Mesenchymal stem cell (in vitro differentiated cells and primary cell): ENCODE data around the gene MACROH2A1.
"Not testable (repeated sequence)": the region's sequence is repeated elsewhere in the genome, so short reads cannot be mapped to it uniquely, and the experiment has no call there.

Experiments used
- DNase-seq: peaks from one replicate; pipeline ENCODE4 v3.0.0-alpha.2; 2013
- H2AFZ ChIP-seq: one replicate; pipeline ENCODE4 v1.6.1; 2013; ENCODE audit warnings: low read depth, mild to moderate bottlenecking, control low read depth, inconsistent platforms, low read length, moderate library complexity
- H2AK5ac ChIP-seq: 2 replicates; pipeline ENCODE4 v1.6.1; 2013; ENCODE audit warnings: low read length, moderate library complexity, mild to moderate bottlenecking, inconsistent platforms; ENCODE audit not compliant: severe bottlenecking
- H2BK120ac ChIP-seq: one replicate; pipeline ENCODE4 v1.6.1; 2013; ENCODE audit warnings: low read depth, mild to moderate bottlenecking, inconsistent platforms, low read length, moderate library complexity
- H2BK12ac ChIP-seq, 2 experiments: one replicate each; pipeline ENCODE4 v1.6.1; 2013; ENCODE audit warnings: inconsistent platforms in 2 of 2, low read length in 2 of 2, mild to moderate bottlenecking in 2 of 2, moderate library complexity in 2 of 2, control low read depth in 1 of 2
- H2BK15ac ChIP-seq: one replicate; pipeline ENCODE4 v1.6.1; 2013; ENCODE audit warnings: mild to moderate bottlenecking, low read depth, inconsistent platforms; ENCODE audit not compliant: poor library complexity, severe bottlenecking
- H2BK5ac ChIP-seq: 2 replicates; pipeline ENCODE4 v1.6.1; 2013; ENCODE audit warnings: low read depth, mild to moderate bottlenecking, low read length, control low read depth, inconsistent platforms; ENCODE audit not compliant: poor library complexity, severe bottlenecking
- H3K14ac ChIP-seq, 2 experiments: one replicate each; pipeline ENCODE4 v1.6.1; 2013; ENCODE audit warnings: inconsistent platforms in 2 of 2, low read length in 2 of 2, control low read depth in 1 of 2, mild to moderate bottlenecking in 1 of 2, moderate library complexity in 1 of 2
- H3K18ac ChIP-seq, 2 experiments: one replicate each; pipeline ENCODE4 v1.6.1; 2013; ENCODE audit warnings: inconsistent platforms in 2 of 2, low read length in 2 of 2, control low read depth in 1 of 2, low read depth in 1 of 2, mild to moderate bottlenecking in 1 of 2
- H3K23ac ChIP-seq, 2 experiments: one replicate each; pipeline ENCODE4 v1.6.1; 2013; ENCODE audit warnings: inconsistent platforms in 2 of 2, low read length in 2 of 2, mild to moderate bottlenecking in 2 of 2, moderate library complexity in 2 of 2, control low read depth in 1 of 2
- H3K27ac ChIP-seq: 2 replicates; pipeline ENCODE4 v1.5.1; 2013; ENCODE audit warnings: mild to moderate bottlenecking, moderate library complexity, low read length, control low read depth, inconsistent platforms; ENCODE audit not compliant: poor library complexity, severe bottlenecking
- H3K27me3 ChIP-seq, 2 experiments: 2 replicates each; pipeline versions ENCODE4 v1.6.1 to v1.7.0; 2013; ENCODE audit warnings: low read length in 2 of 2, mild to moderate bottlenecking in 2 of 2, moderate library complexity in 2 of 2, control low read depth in 1 of 2, inconsistent platforms in 1 of 2; ENCODE audit not compliant: control insufficient read depth in 1 of 2, insufficient read depth in 1 of 2
- H3K36me3 ChIP-seq, 2 experiments: 2 replicates each; pipeline versions ENCODE4 v1.6.1 to v1.7.0; 2013; ENCODE audit warnings: low read length in 2 of 2, control low read depth in 1 of 2, inconsistent platforms in 1 of 2, low read depth in 1 of 2, mild to moderate bottlenecking in 1 of 2; ENCODE audit not compliant: insufficient read depth in 2 of 2, control insufficient read depth in 1 of 2
- H3K4ac ChIP-seq, 2 experiments: one replicate each; pipeline ENCODE4 v1.6.1; 2013; ENCODE audit warnings: inconsistent platforms in 2 of 2, low read length in 2 of 2, mild to moderate bottlenecking in 2 of 2, moderate library complexity in 2 of 2, control low read depth in 1 of 2, low read depth in 1 of 2
- H3K4me1 ChIP-seq: 2 replicates; pipeline ENCODE4 v1.6.1; 2013; ENCODE audit warnings: low read depth, low read length, control low read depth; ENCODE audit not compliant: control insufficient read depth, insufficient read depth
- H3K4me2 ChIP-seq: 2 replicates; pipeline ENCODE4 v1.6.1; 2013; ENCODE audit warnings: low read length, mild to moderate bottlenecking, inconsistent platforms; ENCODE audit not compliant: poor library complexity, severe bottlenecking
- H3K4me3 ChIP-seq, 2 experiments: 2 replicates each; pipeline versions ENCODE4 v1.5.1 to v1.7.0; 2013; ENCODE audit warnings: low read length in 2 of 2, mild to moderate bottlenecking in 2 of 2, control low read depth in 1 of 2, low read depth in 1 of 2; ENCODE audit not compliant: insufficient read depth in 1 of 2
- H3K79me1 ChIP-seq: replicated peaks from 2 replicates; pipeline ENCODE4 v1.6.1; 2013; ENCODE audit warnings: mild to moderate bottlenecking, control low read depth, low read length, inconsistent platforms; ENCODE audit not compliant: poor library complexity, severe bottlenecking
- H3K9ac ChIP-seq: 2 replicates; pipeline ENCODE4 v1.7.0; 2013; ENCODE audit warnings: mild to moderate bottlenecking, low read length, moderate library complexity
- H3K9me3 ChIP-seq: 2 replicates; pipeline ENCODE4 v1.7.0; 2013; ENCODE audit warnings: mild to moderate bottlenecking, low read length; ENCODE audit not compliant: control insufficient read depth
- H4K8ac ChIP-seq: one replicate; pipeline ENCODE4 v1.6.1; 2013; ENCODE audit warnings: inconsistent platforms, mild to moderate bottlenecking, low read length, moderate library complexity
- H4K91ac ChIP-seq: one replicate; pipeline ENCODE4 v1.6.1; 2013; ENCODE audit warnings: mild to moderate bottlenecking, low read length, inconsistent platforms
- WGBS: methylation state at CpG from one replicate; pipeline ENCODE4 v1.1.7; 2013; ENCODE audit warnings: mixed read lengths; 5-methylcytosine and 5-hydroxymethylcytosine counted together

The MACROH2A1 gene

GRCh38 chr5:135365281-135365680 lies 33.8 kb downstream of the MACROH2A1 start:
- H2AK5ac ChIP-seq = no peak overlapping the region
- no peak overlapping the region for H3K18ac ChIP-seq
- no peak overlapping the region for H3K9ac ChIP-seq
- no peak overlapping the region for H2BK5ac ChIP-seq
- H3K4me2 ChIP-seq = no peak overlapping the region
- H2BK15ac ChIP-seq = no peak overlapping the region
- H2BK120ac ChIP-seq = no peak overlapping the region
- H2BK12ac ChIP-seq = peak overlapping the region in 1 of 2 experiments; percentile 32
- no peak overlapping the region for H4K91ac ChIP-seq
- peaks cover 39 to 90% of the 10 kb centered on the region in 2 experiments for H3K36me3 ChIP-seq
- no peak for DNase-seq
- H3K4me1 ChIP-seq = peaks cover 4% of the 10 kb centered on the region
- H3K9me3 ChIP-seq = no peaks in the 10 kb centered on the region
- no peak overlapping the region for H3K4me3 ChIP-seq
- peaks cover 51% of the 10 kb centered on the region for H3K79me1 ChIP-seq
- no peak overlapping the region for H3K23ac ChIP-seq
- no peak overlapping the region for H4K8ac ChIP-seq
- H3K27ac ChIP-seq = no peak overlapping the region
- H3K4ac ChIP-seq = no peak overlapping the region
- no peak overlapping the region for H3K14ac ChIP-seq
- WGBS = 100% methylated on average over 2 of the region's 2 CpGs
- no peak overlapping the region for H2AFZ ChIP-seq
- no peaks in the 10 kb centered on the region for H3K27me3 ChIP-seq

- H3K14ac ChIP-seq = no peak overlapping the region
- H3K36me3 ChIP-seq = peaks cover 37 to 90% of the 10 kb centered on the region in 2 experiments
- H3K4me3 ChIP-seq = no peak overlapping the region
- no peaks in the 10 kb centered on the region for H3K9me3 ChIP-seq
- H2BK15ac ChIP-seq = no peak overlapping the region
- no peak overlapping the region for H3K4me2 ChIP-seq
- H2BK5ac ChIP-seq = no peak overlapping the region
- no peak overlapping the region for H4K91ac ChIP-seq
- peaks cover 8% of the 10 kb centered on the region for H3K4me1 ChIP-seq
- H4K8ac ChIP-seq = no peak overlapping the region
- H2AFZ ChIP-seq = no peak overlapping the region
- H3K4ac ChIP-seq = no peak overlapping the region
- no peak overlapping the region for H2BK120ac ChIP-seq
- H2AK5ac ChIP-seq = no peak overlapping the region
- no peak for DNase-seq
- no peak overlapping the region for H3K27ac ChIP-seq
- H3K79me1 ChIP-seq = peaks cover 50% of the 10 kb centered on the region
- H3K23ac ChIP-seq = no peak overlapping the region
- H3K27me3 ChIP-seq = no peaks in the 10 kb centered on the region
- H2BK12ac ChIP-seq = no peak overlapping the region
- H3K18ac ChIP-seq = no peak overlapping the region
- H3K9ac ChIP-seq = no peak overlapping the region
- 94% methylated on average over 5 of the region's 5 CpGs for WGBS
Measured at GRCh38 chr5:135364421-135365262, 34.4 kb downstream of the MACROH2A1 start.

DNA sequence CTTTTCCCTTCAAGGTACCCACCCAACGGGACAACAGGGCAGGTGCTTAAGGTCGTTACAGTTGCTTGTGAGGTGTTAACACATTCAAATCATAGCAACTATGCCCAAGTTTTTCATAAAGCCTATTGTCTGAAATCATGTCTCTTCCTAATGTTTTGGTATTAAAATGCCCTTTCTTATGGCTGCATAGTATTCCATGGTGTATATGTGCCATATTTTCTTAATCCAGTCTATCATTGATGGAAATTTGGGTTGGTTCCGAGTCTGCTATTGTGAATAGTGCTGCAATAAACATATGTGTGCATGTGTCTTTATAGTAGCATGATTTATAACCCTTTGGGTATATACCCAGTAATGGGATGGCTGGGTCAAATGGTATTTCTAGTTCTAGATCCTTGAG lies 35.7 kb downstream of the MACROH2A1 start:
- not testable (repeated sequence) for H3K4me1 ChIP-seq, H3K4ac ChIP-seq, H2AFZ ChIP-seq, H3K9ac ChIP-seq, DNase-seq, H3K14ac ChIP-seq, H3K9me3 ChIP-seq, H2AK5ac ChIP-seq, H4K91ac ChIP-seq, H4K8ac ChIP-seq, H3K4me3 ChIP-seq, H3K18ac ChIP-seq, H3K23ac ChIP-seq, H3K4me2 ChIP-seq, H2BK5ac ChIP-seq, H2BK12ac ChIP-seq, H2BK15ac ChIP-seq, H3K27ac ChIP-seq, H3K27me3 ChIP-seq, H2BK120ac ChIP-seq
- WGBS = 100% methylated on average over 2 of the region's 3 CpGs
- Histone ChIP-seq H3K79me1 (peaks cover 44% of the 10 kb centered on the region), H3K36me3 (peaks cover 24 to 90% of the 10 kb centered on the region in 2 experiments)

GRCh38 chr5:135362102-135362501 lies 36.9 kb downstream of the MACROH2A1 start:
- Histone ChIP-seq H3K23ac (no peak overlapping the region), H3K18ac (no peak overlapping the region), H2BK15ac (no peak overlapping the region), H2BK5ac (no peak overlapping the region), H3K36me3 (peaks cover 17 to 81% of the 10 kb centered on the region in 2 experiments), H3K9me3 (no peaks in the 10 kb centered on the region), H2AFZ (no peak overlapping the region), H3K14ac (no peak overlapping the region), H3K9ac (no peak overlapping the region), H3K4ac (no peak overlapping the region), H4K91ac (no peak overlapping the region), H2AK5ac (no peak overlapping the region), H3K27ac (no peak overlapping the region), H3K27me3 (no peaks in the 10 kb centered on the region), H4K8ac (no peak overlapping the region), H2BK12ac (no peak overlapping the region), H3K79me1 (peaks cover 40% of the 10 kb centered on the region), H3K4me1 (peaks cover 7% of the 10 kb centered on the region), H3K4me3 (no peak overlapping the region), H2BK120ac (no peak overlapping the region), H3K4me2 (no peak overlapping the region)
- 100% methylated on average over 1 of the region's 2 CpGs for WGBS
- DNase-seq = no peak
